NCI-H1105 treated with DMSO at 0.1 percent for 48 hours (cell line): Measurements from ENCODE around the gene SLC6A6.

Experiments used
- DNase-seq: peaks from one replicate; lab custom pipeline; 2025; lab: John Stamatoyannopoulos, UW

SLC6A6 gene

GRCh38 chr3:14402304-14402811, at the start of gene SLC6A6:
Gene SLC6A6, plus strand, starts transcription at chr3:14402606. Its CDS starts 41,029 bp downstream, at chr3:14443635.
- DNase-seq = peak; percentile 78

- no peak for DNase-seq
Observed at GRCh38 chr3:14353502-14353901, 48.9 kb upstream of the SLC6A6 start.

DNA sequence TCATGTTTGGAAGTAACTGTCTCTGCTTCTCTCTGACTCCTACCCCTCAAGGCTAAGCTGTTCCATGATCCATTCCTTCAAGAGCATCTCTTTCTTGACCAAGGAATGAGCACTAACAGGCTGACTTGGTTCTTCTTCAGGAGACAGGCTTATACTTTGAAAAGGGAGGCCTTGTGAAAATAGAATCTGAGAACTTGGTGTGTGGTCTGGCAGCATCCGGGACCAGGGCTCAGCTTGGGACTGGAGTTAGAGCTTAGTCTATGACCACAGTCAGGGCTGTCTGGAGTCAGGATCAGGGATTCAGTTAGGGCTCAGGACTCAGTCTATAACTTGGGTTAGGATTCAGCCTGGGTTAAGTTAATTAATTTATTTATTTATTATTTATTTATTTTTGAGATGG, 44.9 kb upstream of the SLC6A6 start:
- no peak for DNase-seq

- DNase-seq = peak; percentile 29
Observed at GRCh38 chr3:14358426-14359211, 43.8 kb upstream of the SLC6A6 start.

DNA sequence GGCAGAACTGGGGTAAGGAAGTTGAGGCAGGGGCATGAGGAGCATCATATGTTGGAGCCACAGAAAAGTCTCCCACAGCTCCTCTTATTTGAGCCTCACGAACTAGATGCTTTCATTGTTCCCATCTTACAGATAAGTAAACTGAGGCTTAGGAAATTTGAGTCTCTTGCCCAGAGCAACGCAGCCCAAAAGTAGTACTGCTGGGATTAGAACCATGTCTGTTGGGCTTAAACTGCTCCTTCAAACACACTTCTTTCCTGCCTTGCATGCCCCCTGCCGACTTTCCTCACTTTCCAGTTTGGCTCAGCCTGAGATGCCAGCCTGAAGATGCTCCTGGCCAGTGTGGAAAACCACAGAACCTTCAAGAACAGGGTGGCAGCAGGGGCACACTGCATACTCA, 43.1 kb upstream of the SLC6A6 start:
- no peak for DNase-seq

DNA sequence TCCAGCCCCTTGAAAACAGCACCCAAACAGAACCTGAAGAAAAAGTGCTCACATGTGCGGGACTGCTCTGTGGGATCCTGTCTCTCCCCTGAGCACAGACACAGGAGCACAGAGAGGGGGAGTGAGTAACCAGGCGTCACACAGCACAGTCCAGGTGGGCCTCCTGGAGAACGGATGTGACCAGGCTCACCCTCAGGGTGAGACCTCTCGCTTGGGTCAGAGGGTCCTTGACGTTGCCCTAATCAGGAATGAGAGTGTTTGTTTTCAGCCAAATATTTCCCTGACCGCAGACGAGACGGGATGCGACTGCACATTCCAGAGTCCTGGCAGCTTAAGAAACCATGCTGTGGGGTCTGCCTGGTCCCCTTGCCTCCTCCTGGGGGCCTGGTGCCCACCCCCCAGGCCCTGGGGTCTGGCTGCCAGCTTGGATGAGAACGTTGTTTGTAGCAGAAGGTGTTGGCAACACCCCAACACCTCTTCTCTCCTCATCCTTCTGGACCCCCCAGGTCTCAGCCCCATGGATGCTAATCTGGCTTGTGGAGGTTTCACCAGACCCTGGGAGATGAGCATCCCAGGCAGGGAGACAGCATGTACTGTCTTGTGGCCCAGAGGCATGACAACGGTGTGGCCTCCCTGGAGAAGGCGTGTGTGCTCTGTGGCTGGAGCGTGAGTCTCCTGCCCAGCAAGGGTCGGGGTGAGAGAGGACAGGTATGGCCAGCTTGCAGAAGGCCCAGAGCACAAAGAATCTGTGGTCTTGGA, 42.1 kb upstream of the SLC6A6 start:
- DNase-seq = no peak

DNA sequence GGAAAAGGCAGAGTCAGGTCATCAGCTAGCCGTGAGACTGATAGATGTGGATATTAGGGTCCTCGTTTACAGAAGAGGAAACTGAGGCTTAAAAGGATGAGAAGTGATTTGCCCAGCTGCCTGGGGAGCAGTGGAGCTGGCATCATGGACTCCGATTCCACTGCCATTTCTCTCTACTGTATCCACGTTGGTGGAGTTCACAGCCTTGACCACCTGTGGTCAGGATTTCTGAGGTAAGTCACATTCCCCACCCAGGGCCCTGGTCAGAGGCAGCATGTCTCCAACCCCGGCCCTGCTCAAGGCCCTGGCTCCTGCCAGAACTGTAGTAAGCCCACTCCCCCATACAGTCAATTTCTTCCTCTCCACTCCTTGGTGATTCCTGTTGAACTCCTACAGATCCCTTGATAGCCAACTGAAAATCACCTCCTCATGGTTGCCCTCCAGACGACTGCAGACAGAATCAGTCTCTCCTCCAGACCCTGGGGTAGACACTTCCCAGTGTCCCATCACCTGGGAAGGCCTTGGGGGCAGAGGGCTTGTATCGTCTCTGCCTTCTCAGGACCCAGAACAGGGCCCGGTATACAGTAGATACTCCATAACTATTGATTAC, 41.2 kb upstream of the SLC6A6 start:
- DNase-seq = no peak

DNA sequence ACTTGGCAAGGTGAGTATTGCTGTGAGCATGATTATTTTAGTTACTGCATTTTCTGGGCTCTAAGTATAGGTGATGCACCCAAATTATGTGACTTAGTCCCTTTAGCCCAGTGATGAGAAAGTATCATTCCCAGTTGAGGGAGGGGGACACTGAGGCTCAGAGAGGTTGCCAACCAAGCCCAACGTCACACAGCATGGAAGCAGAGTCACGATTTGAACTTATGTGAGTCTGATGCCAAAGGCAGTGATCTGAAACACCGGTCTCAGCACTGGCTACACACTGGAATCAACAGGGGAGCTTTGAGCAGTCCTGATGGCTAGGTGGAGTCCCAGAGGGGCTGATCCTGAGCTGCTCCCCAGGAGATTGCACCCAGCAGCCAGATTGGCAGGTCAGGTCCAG, 39.5 kb upstream of the SLC6A6 start:
- DNase-seq = no peak

- no peak for DNase-seq
Observed at GRCh38 chr3:14363379-14363778, 39.0 kb upstream of the SLC6A6 start.

DNA sequence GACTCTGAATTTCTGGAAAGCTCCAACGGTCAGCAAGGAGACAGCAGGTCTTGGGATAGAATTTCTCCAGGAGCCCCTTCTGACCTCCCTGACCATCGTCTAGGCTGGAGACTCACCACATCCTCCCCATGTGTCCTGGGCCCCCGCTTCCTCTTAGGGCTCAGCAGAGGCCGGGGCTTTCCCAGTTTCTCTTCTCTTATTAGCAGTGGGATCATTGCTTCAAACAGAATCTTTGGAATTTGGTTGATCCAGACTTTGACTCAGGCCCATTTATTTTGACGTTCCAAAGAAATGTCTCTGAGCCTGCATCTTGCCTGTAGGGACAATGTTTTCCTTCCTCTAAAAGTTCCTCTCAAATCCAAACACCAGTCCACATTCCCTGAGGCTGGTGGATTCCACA, 38.4 kb upstream of the SLC6A6 start:
- DNase-seq = no peak

DNA sequence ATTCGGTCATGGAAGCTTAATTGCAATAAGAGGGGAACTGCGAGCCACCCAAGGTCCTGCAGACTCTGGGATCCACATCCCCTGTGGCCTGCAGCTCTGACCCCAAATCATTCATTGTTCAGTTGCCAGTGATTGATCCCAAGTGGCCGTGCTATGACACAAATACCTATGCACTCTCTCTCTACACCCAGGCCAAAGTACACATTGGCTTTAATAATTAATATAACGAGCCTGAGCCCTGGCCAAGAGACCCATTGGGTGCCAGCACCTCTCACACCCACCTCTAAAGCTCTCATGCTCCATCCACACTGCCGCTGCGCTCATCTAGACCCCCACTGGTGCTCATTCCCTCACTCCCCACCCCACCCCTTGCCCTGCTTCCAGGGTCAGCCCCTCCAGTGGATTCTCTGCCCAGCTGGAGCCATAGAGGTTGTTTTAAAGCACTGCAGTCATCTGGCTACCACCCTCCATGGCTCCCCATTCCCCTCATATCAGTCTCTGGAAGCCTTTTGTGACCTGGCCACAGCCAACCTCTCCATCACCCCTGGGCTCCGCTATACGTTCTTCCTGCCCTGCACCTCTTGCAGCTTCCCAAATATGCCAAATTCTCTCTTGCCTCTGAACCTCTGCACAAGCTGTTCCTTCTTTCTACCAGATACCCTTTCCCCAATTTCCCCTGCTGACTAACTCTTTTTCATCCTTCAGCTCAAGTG, 37.7 kb upstream of the SLC6A6 start:
- no peak for DNase-seq

DNA sequence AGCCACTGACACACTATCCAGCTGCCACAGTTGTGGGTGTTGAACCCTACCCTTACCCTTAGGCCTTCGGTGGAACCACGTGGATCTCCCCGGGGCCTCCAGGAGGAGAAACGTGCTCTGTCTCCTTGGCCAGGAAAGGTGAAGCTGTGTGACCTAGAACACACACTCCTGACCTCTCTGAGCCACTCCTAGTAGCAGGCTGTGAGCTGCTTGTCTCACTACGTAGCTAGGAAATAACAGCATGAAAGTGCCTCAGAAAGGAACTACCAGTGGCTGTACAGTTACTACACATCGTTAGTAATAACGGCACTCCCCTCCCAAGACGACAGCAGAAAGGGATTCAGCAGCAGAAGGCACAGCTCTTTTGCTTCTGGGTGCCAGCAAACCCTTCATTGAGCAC, 36.2 kb upstream of the SLC6A6 start:
- no peak for DNase-seq

DNA sequence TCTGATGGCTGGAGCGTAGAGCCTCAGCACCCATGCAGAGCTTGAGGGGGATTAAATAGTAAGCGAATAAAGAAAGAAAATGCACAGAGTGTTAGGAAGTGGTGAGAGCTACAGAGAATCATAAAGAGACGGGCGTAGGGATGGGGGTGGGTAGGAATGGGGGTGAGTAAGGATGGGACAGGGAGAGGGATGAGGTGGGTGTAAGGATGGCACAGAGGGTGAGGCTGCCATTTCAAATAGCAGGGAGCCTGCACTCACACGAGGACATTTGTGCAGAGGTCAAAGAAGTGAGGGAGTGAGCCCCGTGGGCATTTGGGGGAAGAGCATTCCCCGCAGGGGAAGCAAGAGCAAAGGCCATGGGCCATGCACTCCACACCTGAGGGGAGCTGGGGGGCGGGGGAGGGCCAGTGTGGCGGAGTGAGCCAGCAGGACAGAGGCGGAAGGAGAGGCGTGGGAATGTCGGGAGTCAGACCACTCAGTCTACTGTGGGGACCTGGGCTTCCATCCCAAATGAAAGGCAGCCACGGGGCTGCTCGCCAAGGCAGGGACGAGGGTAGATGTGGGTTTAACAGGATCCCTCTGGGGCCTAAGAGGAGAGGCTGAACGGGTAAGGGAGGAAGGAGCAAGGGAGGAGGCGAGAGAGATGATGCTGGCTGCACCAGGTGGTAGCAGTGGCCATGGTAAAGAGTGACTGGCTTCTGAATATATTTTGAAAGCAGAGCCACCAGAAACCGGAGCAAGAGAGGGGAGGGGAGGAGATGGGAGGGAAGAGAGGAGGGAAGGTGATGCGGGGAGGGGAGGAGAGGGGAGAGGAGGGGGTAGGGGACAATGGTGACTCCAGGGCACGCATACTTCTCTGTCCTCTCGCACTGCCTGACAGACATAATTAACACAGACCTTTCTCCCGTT, 35.2 kb upstream of the SLC6A6 start:
- no peak for DNase-seq

DNA sequence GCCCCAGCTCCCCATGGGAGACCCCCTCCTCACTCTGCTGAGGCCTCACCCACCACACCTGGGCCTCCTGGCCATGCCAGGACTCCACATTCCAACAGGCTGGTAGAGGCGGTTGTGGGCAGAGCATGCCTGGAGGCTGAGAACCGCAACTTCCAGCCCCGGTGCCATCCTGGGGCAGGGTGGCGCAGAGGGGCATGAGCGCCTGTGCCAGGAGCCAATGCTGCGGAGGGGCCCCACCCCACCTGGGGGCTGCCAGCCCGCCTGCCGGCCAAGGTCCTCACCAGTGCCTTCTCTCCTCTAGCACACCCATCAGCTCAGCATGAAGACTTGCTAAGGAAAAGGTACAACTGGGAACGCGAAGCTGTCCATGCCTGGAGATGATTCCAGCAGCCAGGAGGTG, 34.3 kb upstream of the SLC6A6 start:
- no peak for DNase-seq

GRCh38 chr3:14368885-14369284, 33.5 kb upstream of the SLC6A6 start:
- no peak for DNase-seq

GRCh38 chr3:14369675-14370669, 32.4 kb upstream of the SLC6A6 start:
- DNase-seq = no peak

GRCh38 chr3:14370720-14371572, 31.5 kb upstream of the SLC6A6 start:
- DNase-seq = no peak

DNA sequence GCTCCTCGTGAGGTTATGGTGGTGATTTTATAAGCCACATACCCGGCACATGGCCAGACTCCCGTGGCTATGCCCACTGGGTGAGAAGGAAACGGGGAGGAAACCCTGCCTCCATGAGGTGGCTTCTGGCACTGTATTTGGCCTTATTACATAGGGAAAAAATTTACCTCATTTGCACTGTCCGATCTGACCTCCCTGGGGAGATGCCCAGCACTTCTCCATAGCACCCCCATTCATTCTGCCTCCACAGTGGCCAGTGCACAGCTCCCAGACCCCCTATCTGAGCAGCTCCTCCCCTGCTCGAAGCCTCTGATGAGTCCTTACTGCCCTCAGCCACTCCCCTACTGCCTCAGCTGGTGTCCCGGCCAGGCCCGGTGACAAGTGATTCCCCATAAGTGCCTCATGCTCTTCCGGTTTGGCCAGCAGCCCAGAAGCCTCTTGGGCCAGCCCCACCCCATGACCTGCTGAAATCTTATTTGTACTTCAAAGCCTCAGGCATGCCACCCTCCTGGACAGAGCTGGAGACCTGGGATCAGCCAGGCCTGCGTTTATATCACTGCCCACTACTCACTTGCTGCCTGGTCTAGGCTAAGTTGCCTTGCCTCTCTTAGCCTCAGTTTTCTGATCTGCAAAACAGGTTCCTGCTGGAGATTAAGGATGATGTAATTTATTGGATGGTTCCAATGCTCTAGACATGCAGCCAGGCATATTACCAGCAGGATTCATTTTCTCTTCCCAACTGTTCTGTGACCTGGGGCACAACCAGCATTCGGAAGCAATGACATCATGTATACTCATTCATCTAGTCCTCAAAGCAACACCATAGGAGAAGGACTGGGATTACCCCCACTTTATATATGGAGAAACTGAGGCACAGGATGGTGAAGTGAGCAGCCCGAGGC, 30.6 kb upstream of the SLC6A6 start:
- DNase-seq = peak; percentile 73
